ENCODE measurements around the gene CUL2. TPM values are rescaled to one million over a fixed set of nuclear protein-coding genes. Genes with fewer than 3 reads are reported as not detected.
A peak's percentile ranks its signal among the peaks of the same experiment; 100 is the strongest.

Gene CUL2
- total RNA-seq, 6 experiments from 2014 or later = 13.2 to 20.4 (median 15.9) TPM

DNA sequence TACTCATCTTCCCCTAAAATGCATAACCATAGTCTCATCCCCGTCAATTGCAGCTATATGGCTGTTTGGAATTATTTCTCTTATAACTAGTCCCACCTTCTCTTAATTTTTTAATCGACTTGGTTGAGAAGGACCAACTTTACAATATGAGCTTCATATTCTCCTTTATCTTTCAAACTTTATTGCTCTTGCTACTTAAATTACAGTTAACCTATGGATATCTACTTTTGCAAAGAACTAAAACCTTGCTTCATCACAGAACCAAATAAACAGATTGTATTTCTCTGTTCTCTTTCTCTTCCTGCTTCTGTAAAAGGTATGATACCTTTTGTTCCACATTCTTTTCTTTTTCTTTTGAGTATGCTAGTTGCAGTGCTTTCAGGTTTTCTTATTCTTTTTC is 42.6 kb upstream of the CUL2 start:
- intact Hi-C loops (cut with DNase I) = no loop called here
- H3K27me3 ChIP-seq = no peaks in the 10 kb centered on the region
- peaks cover 0 to 17% (median 0%) of the 10 kb centered on the region in 4 donors for H3K4me1 ChIP-seq
- 78% methylated on average over 2 of the region's 2 CpGs for WGBS (ENCODE audit: insufficient coverage, low coverage, low lambda C conversion rate, missing lambda C conversion rate)
- H3K27ac ChIP-seq = no peak overlapping the region
- ATAC-seq (no peak), DNase-seq (no peak)
- H3K4me3 ChIP-seq = no peak overlapping the region
- no peaks in the 10 kb centered on the region for H3K9me3 ChIP-seq
- H3K36me3 ChIP-seq = no peaks in the 10 kb centered on the region
- no peak for TF ChIP-seq POLR2A (IDR thresholded peaks at IDR 0.05)
- TF ChIP-seq, protein P1, sequence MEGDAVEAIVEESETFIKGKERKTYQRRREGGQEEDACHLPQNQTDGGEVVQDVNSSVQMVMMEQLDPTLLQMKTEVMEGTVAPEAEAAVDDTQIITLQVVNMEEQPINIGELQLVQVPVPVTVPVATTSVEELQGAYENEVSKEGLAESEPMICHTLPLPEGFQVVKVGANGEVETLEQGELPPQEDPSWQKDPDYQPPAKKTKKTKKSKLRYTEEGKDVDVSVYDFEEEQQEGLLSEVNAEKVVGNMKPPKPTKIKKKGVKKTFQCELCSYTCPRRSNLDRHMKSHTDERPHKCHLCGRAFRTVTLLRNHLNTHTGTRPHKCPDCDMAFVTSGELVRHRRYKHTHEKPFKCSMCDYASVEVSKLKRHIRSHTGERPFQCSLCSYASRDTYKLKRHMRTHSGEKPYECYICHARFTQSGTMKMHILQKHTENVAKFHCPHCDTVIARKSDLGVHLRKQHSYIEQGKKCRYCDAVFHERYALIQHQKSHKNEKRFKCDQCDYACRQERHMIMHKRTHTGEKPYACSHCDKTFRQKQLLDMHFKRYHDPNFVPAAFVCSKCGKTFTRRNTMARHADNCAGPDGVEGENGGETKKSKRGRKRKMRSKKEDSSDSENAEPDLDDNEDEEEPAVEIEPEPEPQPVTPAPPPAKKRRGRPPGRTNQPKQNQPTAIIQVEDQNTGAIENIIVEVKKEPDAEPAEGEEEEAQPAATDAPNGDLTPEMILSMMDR (IDR thresholded peaks at IDR 0.05) = no peak

DNA sequence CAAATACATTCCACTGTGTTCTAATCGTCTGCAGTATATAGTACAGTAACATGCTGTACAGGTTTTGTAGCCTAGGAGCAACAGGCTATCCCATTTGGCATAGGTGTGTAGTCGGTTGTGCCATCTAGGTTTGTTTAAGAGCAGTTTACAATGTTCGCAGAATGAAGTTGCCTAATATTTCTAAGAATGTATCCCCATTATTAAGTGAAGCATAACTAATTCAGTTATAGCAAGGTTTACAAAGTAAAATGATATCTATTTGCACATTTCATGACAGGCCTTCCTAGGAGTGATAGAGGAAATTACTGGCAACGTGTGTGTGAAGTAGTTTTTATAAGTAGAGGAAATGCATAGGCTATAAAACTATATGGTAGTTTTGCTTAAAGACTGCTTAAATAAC is 40.5 kb upstream of the CUL2 start:
- DNase-seq (no peak), ATAC-seq (no peak)
- Histone ChIP-seq H3K36me3 (no peaks in the 10 kb centered on the region), H3K27ac (no peak overlapping the region), H3K27me3 (no peaks in the 10 kb centered on the region), H3K9me3 (no peaks in the 10 kb centered on the region), H3K4me1 (peaks cover 0 to 21% (median 0%) of the 10 kb centered on the region in 4 donors), H3K4me3 (no peak overlapping the region)
- TF ChIP-seq, protein P1 (IDR thresholded peaks at IDR 0.05) = no peak
- no peak for TF ChIP-seq POLR2A (IDR thresholded peaks at IDR 0.05)
- WGBS (ENCODE audit: insufficient coverage, low coverage, low lambda C conversion rate, missing lambda C conversion rate) = 23% methylated on average over 4 of the region's 4 CpGs
- intact Hi-C loops (cut with DNase I) = no loop called here

DNA sequence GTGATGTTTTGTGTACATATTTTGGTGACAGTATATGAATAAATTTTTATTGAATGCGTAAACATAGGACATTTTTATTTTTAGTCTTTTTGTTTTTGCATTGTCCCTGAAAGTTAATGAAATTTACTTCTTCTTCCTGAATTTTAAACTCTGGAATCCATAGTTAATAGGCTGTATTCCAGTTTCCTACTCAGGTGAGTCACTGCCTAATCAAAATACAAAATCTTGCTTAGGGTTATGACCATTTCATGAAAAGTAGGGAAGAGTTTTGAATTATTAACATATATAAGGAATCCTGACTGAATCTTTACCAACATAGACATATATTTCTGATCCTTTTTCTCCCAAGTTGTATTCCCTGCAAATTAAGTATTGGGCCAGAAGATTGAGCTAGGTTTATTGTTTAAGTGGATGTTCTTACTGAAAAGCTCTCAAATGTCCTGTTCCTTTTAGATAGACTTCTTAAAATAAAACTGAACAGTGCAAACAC is 39.1 kb upstream of the CUL2 start:
- no peak overlapping the region for H3K27ac ChIP-seq
- WGBS (ENCODE audit: insufficient coverage, low coverage, low lambda C conversion rate, missing lambda C conversion rate) = 100% methylated on average over 1 of the region's 1 CpG

DNA sequence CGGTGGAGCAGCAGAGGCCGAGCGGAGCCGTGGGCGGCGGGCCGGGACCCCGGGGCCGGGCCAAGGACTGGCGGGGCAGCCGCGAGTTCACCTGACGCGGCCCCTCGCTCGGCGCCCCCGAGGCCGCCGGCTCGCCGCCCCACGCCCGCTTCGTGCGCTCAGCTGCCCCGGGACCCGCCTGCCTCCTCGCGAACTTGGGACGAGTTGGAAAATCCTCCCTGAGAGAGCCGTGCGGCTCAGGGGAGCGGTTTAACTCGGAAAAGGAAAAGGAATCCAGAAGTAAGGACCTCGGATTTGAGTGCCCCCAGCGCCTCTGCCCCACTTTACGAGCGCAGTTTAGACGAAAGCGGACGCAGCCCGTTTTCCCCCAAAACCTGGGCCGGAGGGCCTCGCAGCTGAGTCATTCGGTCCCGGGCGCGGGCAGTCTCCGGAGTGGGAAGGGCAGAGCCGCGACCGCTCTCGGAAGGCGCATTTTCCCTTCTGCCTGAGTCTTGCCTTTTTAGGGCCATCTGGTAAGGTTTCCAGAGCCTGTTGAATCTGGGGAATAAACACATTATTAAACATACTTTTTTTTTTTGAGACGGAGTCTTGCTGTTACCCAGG is 37.2 kb upstream of the CUL2 start:
- DNase-seq (peak; percentile 66 to 75 (median 69)), ATAC-seq (peak in 3 of 4 donors; percentile 6 to 18 (median 12))
- no peaks in the 10 kb centered on the region for H3K27me3 ChIP-seq
- H3K9me3 ChIP-seq = no peaks in the 10 kb centered on the region
- H3K4me1 ChIP-seq = peaks cover 0 to 31% (median 0%) of the 10 kb centered on the region in 4 donors
- H3K4me3 ChIP-seq = peak overlapping the region; percentile 59 to 67 (median 66)
- peak overlapping the region; percentile 98 to 100 (median 99) for H3K27ac ChIP-seq
- WGBS (ENCODE audit: insufficient coverage, low coverage, low lambda C conversion rate, missing lambda C conversion rate) = 0% methylated on average over 9 of the region's 56 CpGs
- H3K36me3 ChIP-seq = no peaks in the 10 kb centered on the region
- intact Hi-C loops (cut with DNase I) = loop anchor here in 1 of 2 donors (10.0 kb wide), 1 partner anchor 87 kb away; no protein-coding TSS in a partner anchor
- TF ChIP-seq, protein P1 (IDR thresholded peaks at IDR 0.05) = peak in 1 of 4 donors; percentile 8
- no peak for TF ChIP-seq POLR2A (IDR thresholded peaks at IDR 0.05)

More for the DNA sequence above, 39.1 kb upstream of the CUL2 start:
- no peak for ATAC-seq
- intact Hi-C loops (cut with DNase I) = loop anchor here in 1 of 2 donors (10.0 kb wide), 1 partner anchor 86 kb away; no protein-coding TSS in a partner anchor
- Histone ChIP-seq H3K36me3 (no peaks in the 10 kb centered on the region), H3K9me3 (no peaks in the 10 kb centered on the region), H3K4me1 (peaks cover 0 to 28% (median 0%) of the 10 kb centered on the region in 4 donors), H3K27me3 (no peaks in the 10 kb centered on the region), H3K4me3 (no peak overlapping the region)
- no peak for TF ChIP-seq POLR2A (IDR thresholded peaks at IDR 0.05)
- TF ChIP-seq, protein P1 (IDR thresholded peaks at IDR 0.05) = no peak
- no peak for DNase-seq

Data from right lobe of liver (tissue), 6 donors.